Muscle layer of colon (tissue), 2 donors: ENCODE measurements around the gene PIGH.

Source experiments
- H3K27ac ChIP-seq: one replicate; pipeline ENCODE4 v1.7.0; 2013; ENCODE audit warnings: low read depth, mild to moderate bottlenecking, low read length, moderate library complexity
- H3K27me3 ChIP-seq, 2 donors: one replicate each; pipeline ENCODE4 v1.7.0; 2013; ENCODE audit warnings: low read length in 2 of 2, mild to moderate bottlenecking in 2 of 2; ENCODE audit not compliant: insufficient read depth in 2 of 2, control insufficient read depth in 1 of 2
- H3K36me3 ChIP-seq: one replicate; pipeline ENCODE4 v1.7.0; 2013; ENCODE audit warnings: mild to moderate bottlenecking, low read length; ENCODE audit not compliant: insufficient read depth
- H3K4me1 ChIP-seq: one replicate; pipeline ENCODE4 v1.7.0; 2013; ENCODE audit warnings: mild to moderate bottlenecking, low read length; ENCODE audit not compliant: insufficient read depth
- H3K4me3 ChIP-seq, 2 donors: one replicate each; pipeline ENCODE4 v1.7.0; 2013; ENCODE audit warnings: low read length in 2 of 2, low read depth in 1 of 2, mild to moderate bottlenecking in 1 of 2, moderate library complexity in 1 of 2
- H3K9ac ChIP-seq: one replicate; pipeline ENCODE4 v1.7.0; 2013; ENCODE audit warnings: low read length
- H3K9me3 ChIP-seq: one replicate; pipeline ENCODE4 v1.7.0; 2013; ENCODE audit warnings: mild to moderate bottlenecking, low read length
- donor health status: abdominal sarcoma.
- donor health status: Adenocarcinoma of cecum.

PIGH gene

GRCh38 chr14:67580336-67581171 is 19.5 kb downstream of the PIGH start:
- Histone ChIP-seq H3K9ac (no peak overlapping the region), H3K36me3 (peaks cover 4% of the 10 kb centered on the region), H3K27ac (no peak overlapping the region), H3K27me3 (no peaks in the 10 kb centered on the region), H3K9me3 (no peaks in the 10 kb centered on the region), H3K4me3 (no peak overlapping the region), H3K4me1 (no peaks in the 10 kb centered on the region)

- Histone ChIP-seq H3K9me3 (no peaks in the 10 kb centered on the region), H3K27me3 (no peaks in the 10 kb centered on the region), H3K27ac (no peak overlapping the region), H3K4me1 (no peaks in the 10 kb centered on the region), H3K36me3 (no peaks in the 10 kb centered on the region), H3K4me3 (no peak overlapping the region), H3K9ac (no peak overlapping the region)
These were observed 20.4 kb downstream of the PIGH start for GRCh38 chr14:67579636-67580035.

GRCh38 chr14:67579040-67579439 is 21.0 kb downstream of the PIGH start:
- Histone ChIP-seq H3K36me3 (no peaks in the 10 kb centered on the region), H3K9ac (no peak overlapping the region), H3K27ac (no peak overlapping the region), H3K4me1 (no peaks in the 10 kb centered on the region), H3K27me3 (no peaks in the 10 kb centered on the region), H3K4me3 (no peak overlapping the region), H3K9me3 (no peaks in the 10 kb centered on the region)

GRCh38 chr14:67577909-67578749 is 21.9 kb downstream of the PIGH start:
- Histone ChIP-seq H3K9me3 (no peaks in the 10 kb centered on the region), H3K4me1 (no peaks in the 10 kb centered on the region), H3K36me3 (no peaks in the 10 kb centered on the region), H3K27ac (no peak overlapping the region), H3K4me3 (no peak overlapping the region), H3K27me3 (no peaks in the 10 kb centered on the region), H3K9ac (no peak overlapping the region)

- no peak overlapping the region for H3K4me3 ChIP-seq
- H3K27me3 ChIP-seq = no peaks in the 10 kb centered on the region
- H3K36me3 ChIP-seq = no peaks in the 10 kb centered on the region
- no peaks in the 10 kb centered on the region for H3K9me3 ChIP-seq
- H3K27ac ChIP-seq = no peak overlapping the region
- no peak overlapping the region for H3K9ac ChIP-seq
- H3K4me1 ChIP-seq = no peaks in the 10 kb centered on the region
These were observed 22.8 kb downstream of the PIGH start for GRCh38 chr14:67577181-67577808.

GRCh38 chr14:67576216-67576955 is 23.7 kb downstream of the PIGH start:
- Histone ChIP-seq H3K9ac (no peak overlapping the region), H3K4me3 (no peak overlapping the region), H3K4me1 (no peaks in the 10 kb centered on the region), H3K27ac (no peak overlapping the region), H3K36me3 (no peaks in the 10 kb centered on the region), H3K9me3 (no peaks in the 10 kb centered on the region), H3K27me3 (no peaks in the 10 kb centered on the region)

GRCh38 chr14:67575684-67576083 is 24.4 kb downstream of the PIGH start:
- no peak overlapping the region for H3K27ac ChIP-seq
- no peaks in the 10 kb centered on the region for H3K27me3 ChIP-seq
- H3K4me1 ChIP-seq = no peaks in the 10 kb centered on the region
- H3K4me3 ChIP-seq = no peak overlapping the region
- H3K9ac ChIP-seq = no peak overlapping the region
- no peaks in the 10 kb centered on the region for H3K9me3 ChIP-seq
- H3K36me3 ChIP-seq = no peaks in the 10 kb centered on the region

- H3K27ac ChIP-seq = no peak overlapping the region
- no peaks in the 10 kb centered on the region for H3K9me3 ChIP-seq
- H3K36me3 ChIP-seq = no peaks in the 10 kb centered on the region
- no peaks in the 10 kb centered on the region for H3K4me1 ChIP-seq
- no peak overlapping the region for H3K4me3 ChIP-seq
- H3K9ac ChIP-seq = no peak overlapping the region
- H3K27me3 ChIP-seq = no peaks in the 10 kb centered on the region
These were observed 25.3 kb downstream of the PIGH start for GRCh38 chr14:67574806-67575205.

- H3K27ac ChIP-seq = no peak overlapping the region
- H3K9me3 ChIP-seq = no peaks in the 10 kb centered on the region
- H3K27me3 ChIP-seq = no peaks in the 10 kb centered on the region
- no peaks in the 10 kb centered on the region for H3K4me1 ChIP-seq
- H3K4me3 ChIP-seq = no peak overlapping the region
- no peaks in the 10 kb centered on the region for H3K36me3 ChIP-seq
- no peak overlapping the region for H3K9ac ChIP-seq
These were observed 25.9 kb downstream of the PIGH start for GRCh38 chr14:67574156-67574555.

GRCh38 chr14:67573228-67574010 is 26.6 kb downstream of the PIGH start:
- no peaks in the 10 kb centered on the region for H3K27me3 ChIP-seq
- H3K4me1 ChIP-seq = no peaks in the 10 kb centered on the region
- no peak overlapping the region for H3K9ac ChIP-seq
- no peak overlapping the region for H3K4me3 ChIP-seq
- no peaks in the 10 kb centered on the region for H3K9me3 ChIP-seq
- no peak overlapping the region for H3K27ac ChIP-seq
- H3K36me3 ChIP-seq = no peaks in the 10 kb centered on the region
